Right atrium auricular region (tissue), 2 donors: ENCODE measurements around the gene KBTBD2. TPM values are rescaled to one million over a fixed set of nuclear protein-coding genes. Genes with fewer than 3 reads are reported as not detected.

ENCODE experiments used
- DNase-seq: peaks from one replicate; pipeline ENCODE4 v3.0.0-alpha.2; 2019; ENCODE audit warnings: low spot score
- H3K27ac ChIP-seq, 2 donors: fragments of 200-600 bp; sonication (generic); 1 replicate in 1 of 2; 2 replicates in 1 of 2; pipeline ENCODE4 v1.5.1; 2016 to 2019
- H3K27me3 ChIP-seq, 2 donors: fragments of 200-600 bp; sonication (generic); one replicate each; pipeline versions ENCODE4 v1.5.1 to v1.6.0; 2017 to 2019
- H3K36me3 ChIP-seq: fragments of 200-600 bp; sonication (generic); one replicate; pipeline ENCODE4 v1.5.1; 2016
- H3K4me1 ChIP-seq, 2 donors: fragments of 200-600 bp; sonication (generic); one replicate each; pipeline versions ENCODE4 v1.5.1 to v1.6.0; 2017 to 2019
- H3K4me3 ChIP-seq, 2 donors: fragments of 200-600 bp; sonication (generic); 1 replicate in 1 of 2; 2 replicates in 1 of 2; pipeline ENCODE4 v1.5.1; 2017 to 2019; ENCODE audit warnings: mild to moderate bottlenecking in 1 of 2, moderate library complexity in 1 of 2
- H3K9me3 ChIP-seq, 2 donors: fragments of 200-600 bp; sonication (generic); one replicate each; pipeline ENCODE4 v1.5.1; 2019
- total RNA-seq, 2 donors: library from RNA; depleted of rRNA; stranded (reverse); fragments of >200 nt; gene quantifications; one replicate each; pipeline ENCODE4 v1.1.0, GENCODE V29; 2016
- TF ChIP-seq, protein P1 (sequence below), 2 donors: fragments of 200-600 bp; sonication (generic); IDR thresholded peaks; one replicate each; pipeline ENCODE4 v1.5.1; 2019; ENCODE audit warnings: antibody characterized with exemption in 2 of 2

The KBTBD2 gene
- total RNA-seq, 2 donors from 2014 or later, result 22.4 to 26.0 TPM

GRCh38 chr7:32915041-32915536, 23.5 kb upstream of the KBTBD2 start:
- DNase-seq, result no peak
- no peaks in the 10 kb centered on the region for H3K9me3 ChIP-seq
- TF ChIP-seq, protein P1, sequence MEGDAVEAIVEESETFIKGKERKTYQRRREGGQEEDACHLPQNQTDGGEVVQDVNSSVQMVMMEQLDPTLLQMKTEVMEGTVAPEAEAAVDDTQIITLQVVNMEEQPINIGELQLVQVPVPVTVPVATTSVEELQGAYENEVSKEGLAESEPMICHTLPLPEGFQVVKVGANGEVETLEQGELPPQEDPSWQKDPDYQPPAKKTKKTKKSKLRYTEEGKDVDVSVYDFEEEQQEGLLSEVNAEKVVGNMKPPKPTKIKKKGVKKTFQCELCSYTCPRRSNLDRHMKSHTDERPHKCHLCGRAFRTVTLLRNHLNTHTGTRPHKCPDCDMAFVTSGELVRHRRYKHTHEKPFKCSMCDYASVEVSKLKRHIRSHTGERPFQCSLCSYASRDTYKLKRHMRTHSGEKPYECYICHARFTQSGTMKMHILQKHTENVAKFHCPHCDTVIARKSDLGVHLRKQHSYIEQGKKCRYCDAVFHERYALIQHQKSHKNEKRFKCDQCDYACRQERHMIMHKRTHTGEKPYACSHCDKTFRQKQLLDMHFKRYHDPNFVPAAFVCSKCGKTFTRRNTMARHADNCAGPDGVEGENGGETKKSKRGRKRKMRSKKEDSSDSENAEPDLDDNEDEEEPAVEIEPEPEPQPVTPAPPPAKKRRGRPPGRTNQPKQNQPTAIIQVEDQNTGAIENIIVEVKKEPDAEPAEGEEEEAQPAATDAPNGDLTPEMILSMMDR (IDR thresholded peaks at IDR 0.05), result no peak
- no peak overlapping the region for H3K27ac ChIP-seq
- H3K27me3 ChIP-seq, result no peaks in the 10 kb centered on the region
- peaks cover 51% of the 10 kb centered on the region for H3K36me3 ChIP-seq
- H3K4me1 ChIP-seq, result no peaks in the 10 kb centered on the region
- no peak overlapping the region for H3K4me3 ChIP-seq

GRCh38 chr7:32914184-32914583, 22.6 kb upstream of the KBTBD2 start:
- Histone ChIP-seq H3K9me3 (no peaks in the 10 kb centered on the region), H3K36me3 (peaks cover 43% of the 10 kb centered on the region), H3K27ac (no peak overlapping the region), H3K4me3 (no peak overlapping the region), H3K4me1 (peaks cover 0 to 5% of the 10 kb centered on the region in 2 donors), H3K27me3 (no peaks in the 10 kb centered on the region)
- TF ChIP-seq, protein P1 (IDR thresholded peaks at IDR 0.05), result peak in 1 of 2 donors; percentile 9
- DNase-seq, result no peak

DNA sequence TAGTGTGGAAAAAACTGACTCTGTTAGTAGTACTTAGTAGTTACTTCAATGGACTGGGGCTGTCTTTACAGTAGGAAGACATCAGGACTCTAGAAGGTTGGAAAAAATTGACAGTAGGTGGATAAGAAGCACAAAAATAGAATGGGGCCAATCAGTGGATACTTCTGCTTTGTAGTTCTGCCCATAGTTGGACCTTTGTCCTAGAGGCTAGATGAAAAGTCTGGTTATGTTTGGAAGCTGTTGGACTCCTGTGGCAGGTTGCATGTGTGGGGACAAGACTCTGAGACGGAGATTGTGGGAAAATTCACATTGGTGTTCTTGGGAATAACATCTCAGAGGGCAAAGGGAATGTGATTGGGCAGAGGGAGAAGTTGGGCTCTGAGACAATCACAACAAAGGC, 18.6 kb upstream of the KBTBD2 start:
- no peak overlapping the region for H3K27ac ChIP-seq
- DNase-seq, result no peak

GRCh38 chr7:32905175-32905662, 13.7 kb upstream of the KBTBD2 start:
- TF ChIP-seq, protein P1 (IDR thresholded peaks at IDR 0.05), result no peak
- H3K4me1 ChIP-seq, result peaks cover 0 to 14% of the 10 kb centered on the region in 2 donors
- H3K36me3 ChIP-seq, result no peaks in the 10 kb centered on the region
- DNase-seq, result no peak
- H3K4me3 ChIP-seq, result peak overlapping the region; percentile 13 to 26
- no peaks in the 10 kb centered on the region for H3K9me3 ChIP-seq
- no peak overlapping the region for H3K27ac ChIP-seq
- H3K27me3 ChIP-seq, result no peaks in the 10 kb centered on the region

More for the DNA sequence above, 18.6 kb upstream of the KBTBD2 start:
- TF ChIP-seq, protein P1 (IDR thresholded peaks at IDR 0.05), result no peak
- H3K4me3 ChIP-seq, result no peak overlapping the region
- H3K9me3 ChIP-seq, result no peaks in the 10 kb centered on the region
- no peaks in the 10 kb centered on the region for H3K27me3 ChIP-seq
- H3K36me3 ChIP-seq, result peaks cover 13% of the 10 kb centered on the region
- peaks cover 0 to 10% of the 10 kb centered on the region in 2 donors for H3K4me1 ChIP-seq

DNA sequence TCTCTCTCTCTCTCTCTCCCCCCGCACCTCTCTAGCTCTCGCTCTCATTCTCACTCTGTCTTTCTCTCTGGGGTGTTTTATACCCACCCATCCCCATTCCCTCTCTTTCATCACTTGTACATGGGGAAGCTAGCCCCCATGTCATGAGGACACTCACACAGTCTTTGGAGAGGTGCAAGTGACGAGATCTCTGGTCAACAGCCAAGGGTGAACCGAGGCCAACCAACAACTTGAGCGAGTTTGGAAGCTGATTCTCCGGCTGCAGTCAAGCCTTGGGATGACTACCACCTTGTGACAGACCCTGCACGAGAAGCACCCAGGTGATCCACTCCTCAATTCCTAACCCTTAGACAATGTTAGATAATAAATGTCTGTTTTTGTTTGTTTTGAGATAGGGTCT, 10.1 kb upstream of the KBTBD2 start:
- TF ChIP-seq, protein P1 (IDR thresholded peaks at IDR 0.05), result no peak
- H3K4me3 ChIP-seq, result no peak overlapping the region
- no peak overlapping the region for H3K27ac ChIP-seq
- DNase-seq, result no peak
- no peaks in the 10 kb centered on the region for H3K9me3 ChIP-seq
- H3K27me3 ChIP-seq, result no peaks in the 10 kb centered on the region
- peaks cover 0 to 8% of the 10 kb centered on the region in 2 donors for H3K4me1 ChIP-seq
- H3K36me3 ChIP-seq, result no peaks in the 10 kb centered on the region
